HepG2 (cell line): ENCODE data around the gene FRMD6. TPM values are rescaled to one million over a fixed set of nuclear protein-coding genes. Genes with fewer than 3 reads are reported as not detected.

ENCODE experiments used
- ATAC-seq: fragments of 200-7000 bp; cut with Tn5 transposase; 3 replicates; pipeline ENCODE4 v1.9.1; 2020; ENCODE audit warnings: mild to moderate bottlenecking, moderate library complexity
- BruUV-seq: library from RNA; stranded (reverse); fragments of 400-500 nt; replicated peaks from 2 replicates; lab custom pipeline; 2021; lab: Mats Ljungman, UMichigan
- CTCF ChIA-PET: fragments of 300-600 bp; formaldehyde crosslinking; extraction: SDS; loops from one replicate; lab custom pipeline; 2021; ENCODE audit warnings: low total read pairs, inconsistent platforms, low intra/inter-chr PET ratio; lab: Yijun Ruan, JAX
- POLR2A ChIA-PET: fragments of 350-600 bp; sonication (Branson Sonifier 250); formaldehyde crosslinking; loops from one replicate; lab custom pipeline; 2020; ENCODE audit warnings: antibody characterized with exemption, inconsistent platforms; lab: Yijun Ruan, JAX
- DNase-seq: peaks from one replicate; pipeline ENCODE4 v3.0.0-alpha.2; 2015; ENCODE audit warnings: low spot score
- FAIRE-seq: peaks from 3 replicates; lab custom pipeline; 2011; peaks lifted over from hg19 to GRCh38; lab: Jason Lieb, UNC
- H2AFZ ChIP-seq: one replicate; pipeline ENCODE4 v1.6.1; 2011; ENCODE audit warnings: low read length, inconsistent platforms
- H3K27ac ChIP-seq: fragments of 300-600 bp; 3 replicates; pipeline ENCODE4 v1.8.0; 2011; ENCODE audit warnings: mixed run types, mild to moderate bottlenecking, mixed read lengths, low read length, inconsistent platforms; ENCODE audit not compliant: insufficient read depth; ENCODE audit errors: extremely low read length
- H3K27me3 ChIP-seq, 2 experiments: fragments of 200-600 bp in 1 of 2; 2 replicates in 1 of 2; 3 replicates in 1 of 2; pipeline versions ENCODE4 v1.6.0 to v1.8.0; 2011; ENCODE audit warnings: low read length in 2 of 2, mild to moderate bottlenecking in 2 of 2, moderate library complexity in 2 of 2, inconsistent platforms in 1 of 2; ENCODE audit not compliant: insufficient read depth in 2 of 2, control insufficient read depth in 1 of 2
- H3K36me3 ChIP-seq, 2 experiments: fragments of 200-600 bp in 1 of 2; replicated peaks in 1 of 2; 2 replicates in 1 of 2; 3 replicates in 1 of 2; pipeline versions ENCODE4 v1.5.1 to v1.8.0; 2011; ENCODE audit warnings: low read length in 2 of 2, inconsistent platforms in 1 of 2; ENCODE audit not compliant: insufficient read depth in 2 of 2, control insufficient read depth in 1 of 2
- H3K4me1 ChIP-seq: 2 replicates; pipeline ENCODE4 v1.5.1; 2012; ENCODE audit warnings: low read length, inconsistent platforms; ENCODE audit not compliant: insufficient read depth
- H3K4me2 ChIP-seq: 2 replicates; pipeline ENCODE4 v1.6.0; 2011; ENCODE audit warnings: low read depth, low read length, inconsistent platforms
- H3K4me3 ChIP-seq, 3 experiments: fragments of 200-600 bp in 1 of 3; sonication (generic), shearing (Covaris generic) in 1 of 3; replicated peaks in 1 of 3; 2 replicates each; pipeline ENCODE4 v1.5.1; 2011 to 2016; ENCODE audit warnings: low read length in 3 of 3, inconsistent platforms in 2 of 3, low read depth in 2 of 3, mild to moderate bottlenecking in 2 of 3, control low read depth in 1 of 3, mixed read lengths in 1 of 3; ENCODE audit not compliant: insufficient read depth in 1 of 3
- H3K79me2 ChIP-seq: one replicate; pipeline ENCODE4 v1.6.1; 2011; ENCODE audit warnings: low read length, inconsistent platforms; ENCODE audit not compliant: insufficient read depth
- H3K9ac ChIP-seq: 2 replicates; pipeline ENCODE4 v1.6.0; 2011; ENCODE audit warnings: mild to moderate bottlenecking, low read depth, low read length, inconsistent platforms; ENCODE audit not compliant: insufficient read depth
- H3K9me3 ChIP-seq: 2 replicates; pipeline ENCODE4 v1.5.1; 2012; ENCODE audit warnings: mild to moderate bottlenecking, low read length
- H4K20me1 ChIP-seq: 2 replicates; pipeline ENCODE4 v1.6.0; 2011; ENCODE audit warnings: inconsistent platforms, mild to moderate bottlenecking, low read length, moderate library complexity; ENCODE audit not compliant: insufficient read depth
- EEA1 ChIP-seq: sonication (generic); formaldehyde crosslinking; IDR thresholded peaks from 2 replicates; pipeline ENCODE4 v1.5.1; 2020; ENCODE audit warnings: mild to moderate bottlenecking, missing genetic modification reagents, borderline replicate concordance
- JUND ChIP-seq: sonication (generic); formaldehyde crosslinking; IDR thresholded peaks from 2 replicates; pipeline ENCODE4 v1.8.0; 2022; ENCODE audit warnings: mild to moderate bottlenecking, missing genetic modification reagents
- MEF2D ChIP-seq: sonication (generic); formaldehyde crosslinking; IDR thresholded peaks from 2 replicates; pipeline ENCODE4 v1.5.1; 2020; ENCODE audit warnings: mild to moderate bottlenecking, missing genetic modification reagents
- PHB2 ChIP-seq: fragments of 450-650 bp; IDR thresholded peaks from 2 replicates; pipeline ENCODE4 v1.6.1; 2018; ENCODE audit not compliant: partially characterized antibody
- TCF12 ChIP-seq, 2 experiments: fragments of 450-650 bp in 1 of 2; sonication (generic) in 1 of 2; formaldehyde crosslinking in 1 of 2; IDR thresholded peaks; 2 replicates each; pipeline versions ENCODE4 v1.6.1 to v1.8.0; 2017 to 2022; ENCODE audit warnings: antibody characterized with exemption in 1 of 2, mild to moderate bottlenecking in 1 of 2, missing genetic modification reagents in 1 of 2, moderate library complexity in 1 of 2
- WGBS: methylation state at CpG from one replicate; pipeline ENCODE4 v1.1.6; 2017; ENCODE audit warnings: low lambda C conversion rate; 5-methylcytosine and 5-hydroxymethylcytosine counted together
- in situ Hi-C: cut with HindIII; loops from 2 replicates; pipeline ENCODE4 v1.10.0; 2017; ENCODE audit warnings: low pct_unique_long_range_greater_than_20kb; ENCODE audit not compliant: extremely low pct_ligation_motif_present
- intact Hi-C: fragments of 100-400 bp; cut with micrococcal nuclease; formaldehyde crosslinking; loops from one replicate; pipeline ENCODE4 v1.10.0; 2022; ENCODE audit not compliant: unreplicated experiment
- polyA plus RNA-seq, 8 experiments: library from polyadenylated mRNA; depleted of rRNA in 3 of 8; stranded (reverse) in 7 of 8; unstranded in 1 of 8; fragments of >200 nt; fragmentation: Illumina TruSeq in 4 of 8; extraction: Trizol in 4 of 8; gene quantifications; 2 replicates each; pipeline versions ENCODE4 v1.2.1 to v1.2.3, GENCODE V29; 2011 to 2016; ENCODE audit warnings: low read depth in 4 of 8, missing spikeins in 1 of 8, mixed read lengths in 1 of 8; ENCODE audit not compliant: insufficient read depth in 1 of 8
- total RNA-seq, 5 experiments: library from RNA; depleted of rRNA; stranded (reverse); fragments of >200 nt; fragmentation: Illumina TruSeq; extraction: Trizol; gene quantifications; 2 replicates each; pipeline ENCODE4 v1.2.3, GENCODE V29; 2016; ENCODE audit warnings: low read depth in 1 of 5
- TF ChIP-seq, protein P1 (sequence below): sonication (generic); formaldehyde crosslinking; IDR thresholded peaks from 2 replicates; pipeline ENCODE4 v1.8.1; 2023; ENCODE audit warnings: mild to moderate bottlenecking, missing genetic modification reagents
- TF ChIP-seq, protein P2 (sequence below): sonication (generic); formaldehyde crosslinking; IDR thresholded peaks from 2 replicates; pipeline ENCODE4 v1.5.1; 2020; ENCODE audit warnings: mild to moderate bottlenecking, missing genetic modification reagents, moderate library complexity
- TF ChIP-seq, protein P3 (sequence below): sonication (generic); formaldehyde crosslinking; IDR thresholded peaks from 2 replicates; pipeline ENCODE4 v1.8.1; 2023; ENCODE audit warnings: mild to moderate bottlenecking, missing genetic modification reagents, borderline replicate concordance
- TF ChIP-seq, protein P4 (sequence below): sonication (generic); formaldehyde crosslinking; IDR thresholded peaks from 2 replicates; pipeline ENCODE4 v1.4.0; 2020; ENCODE audit warnings: missing genetic modification reagents
- TF ChIP-seq, protein P5 (sequence below): sonication (generic); formaldehyde crosslinking; IDR thresholded peaks from 2 replicates; pipeline ENCODE4 v1.4.0; 2020; ENCODE audit warnings: missing genetic modification reagents

Gene FRMD6
- total and polyA plus RNA-seq, 2 of the 13 experiments (the other 11 are each of a cell fraction or from before 2014, with no cell fraction given): 2.4 to 5.4 TPM

DNA sequence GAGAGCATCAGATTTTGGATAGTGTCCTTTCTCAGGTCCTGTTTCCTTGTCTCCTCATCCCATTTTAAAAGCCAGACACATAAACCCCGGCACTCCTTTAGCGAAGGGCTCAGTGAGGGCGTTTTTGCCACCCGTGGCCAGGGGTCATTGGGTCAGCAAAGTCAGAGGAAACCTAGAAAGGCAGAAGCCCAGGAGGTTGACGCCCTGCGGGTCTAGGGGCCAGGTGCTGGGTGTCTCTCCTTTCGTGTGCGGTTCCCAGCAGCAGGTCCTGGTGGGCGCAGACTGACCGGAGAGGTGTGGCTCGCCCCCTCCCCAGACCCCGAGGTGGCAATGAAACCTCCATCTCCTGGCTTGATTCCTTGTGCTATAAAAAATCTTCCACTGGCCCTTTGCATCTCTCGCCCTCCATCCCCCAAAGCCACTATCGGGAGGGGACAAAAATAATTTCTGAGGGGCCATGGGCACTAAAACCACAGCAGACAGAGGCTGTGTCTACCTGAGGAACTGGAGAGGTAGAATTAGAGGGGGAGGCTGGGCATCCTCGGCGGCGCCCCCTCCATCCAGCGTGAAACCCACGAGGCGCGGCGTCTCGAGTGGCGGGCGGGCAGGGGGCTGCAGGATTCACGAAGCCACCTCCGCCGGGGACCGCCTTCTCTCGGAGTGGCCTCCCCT lies 858 bp upstream of the FRMD6 start:
- DNase-seq (no peak), FAIRE-seq (no peak), ATAC-seq (no peak)
- in situ Hi-C loops (loop anchor here (10.0 kb wide), 1 partner anchor 124 kb away; no protein-coding TSS in a partner anchor), intact Hi-C loops (loop anchor here (2.0 to 5.0 kb wide), 4 partner anchors 94 to 369 kb away; no protein-coding TSS in a partner anchor)
- ChIA-PET POLR2A (interaction anchor here (1.0 to 2.0 kb wide), 5 partner anchors 12 to 30 kb away, joined by 3 to 8 read pairs (median 3); no protein-coding TSS in a partner anchor), CTCF (no interaction called here)
- peak overlapping the region; percentile 75 to 93 (median 78) for H3K4me3 ChIP-seq
- peak overlapping the region; percentile 97 for H3K9ac ChIP-seq
- peak overlapping the region; percentile 95 for H3K4me2 ChIP-seq
- H4K20me1 ChIP-seq: no peaks in the 10 kb centered on the region
- H3K4me1 ChIP-seq: peaks cover 36% of the 10 kb centered on the region
- 0% methylated on average over 10 of the region's 30 CpGs for WGBS
- H3K79me2 ChIP-seq: no peaks in the 10 kb centered on the region
- BruUV-seq: TSS peak; percentile 70
- no peaks in the 10 kb centered on the region; a peak in 1 of 5 replicates for H3K27me3 ChIP-seq
- H3K9me3 ChIP-seq: no peaks in the 10 kb centered on the region
- no peaks in the 10 kb centered on the region for H3K36me3 ChIP-seq
- no peak overlapping the region for H2AFZ ChIP-seq
- H3K27ac ChIP-seq: peak overlapping the region; percentile 85
- TF ChIP-seq, protein P1, sequence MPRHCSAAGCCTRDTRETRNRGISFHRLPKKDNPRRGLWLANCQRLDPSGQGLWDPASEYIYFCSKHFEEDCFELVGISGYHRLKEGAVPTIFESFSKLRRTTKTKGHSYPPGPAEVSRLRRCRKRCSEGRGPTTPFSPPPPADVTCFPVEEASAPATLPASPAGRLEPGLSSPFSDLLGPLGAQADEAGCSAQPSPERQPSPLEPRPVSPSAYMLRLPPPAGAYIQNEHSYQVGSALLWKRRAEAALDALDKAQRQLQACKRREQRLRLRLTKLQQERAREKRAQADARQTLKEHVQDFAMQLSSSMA (CRISPR knock-in tag): no peak
- TF ChIP-seq, protein P2, sequence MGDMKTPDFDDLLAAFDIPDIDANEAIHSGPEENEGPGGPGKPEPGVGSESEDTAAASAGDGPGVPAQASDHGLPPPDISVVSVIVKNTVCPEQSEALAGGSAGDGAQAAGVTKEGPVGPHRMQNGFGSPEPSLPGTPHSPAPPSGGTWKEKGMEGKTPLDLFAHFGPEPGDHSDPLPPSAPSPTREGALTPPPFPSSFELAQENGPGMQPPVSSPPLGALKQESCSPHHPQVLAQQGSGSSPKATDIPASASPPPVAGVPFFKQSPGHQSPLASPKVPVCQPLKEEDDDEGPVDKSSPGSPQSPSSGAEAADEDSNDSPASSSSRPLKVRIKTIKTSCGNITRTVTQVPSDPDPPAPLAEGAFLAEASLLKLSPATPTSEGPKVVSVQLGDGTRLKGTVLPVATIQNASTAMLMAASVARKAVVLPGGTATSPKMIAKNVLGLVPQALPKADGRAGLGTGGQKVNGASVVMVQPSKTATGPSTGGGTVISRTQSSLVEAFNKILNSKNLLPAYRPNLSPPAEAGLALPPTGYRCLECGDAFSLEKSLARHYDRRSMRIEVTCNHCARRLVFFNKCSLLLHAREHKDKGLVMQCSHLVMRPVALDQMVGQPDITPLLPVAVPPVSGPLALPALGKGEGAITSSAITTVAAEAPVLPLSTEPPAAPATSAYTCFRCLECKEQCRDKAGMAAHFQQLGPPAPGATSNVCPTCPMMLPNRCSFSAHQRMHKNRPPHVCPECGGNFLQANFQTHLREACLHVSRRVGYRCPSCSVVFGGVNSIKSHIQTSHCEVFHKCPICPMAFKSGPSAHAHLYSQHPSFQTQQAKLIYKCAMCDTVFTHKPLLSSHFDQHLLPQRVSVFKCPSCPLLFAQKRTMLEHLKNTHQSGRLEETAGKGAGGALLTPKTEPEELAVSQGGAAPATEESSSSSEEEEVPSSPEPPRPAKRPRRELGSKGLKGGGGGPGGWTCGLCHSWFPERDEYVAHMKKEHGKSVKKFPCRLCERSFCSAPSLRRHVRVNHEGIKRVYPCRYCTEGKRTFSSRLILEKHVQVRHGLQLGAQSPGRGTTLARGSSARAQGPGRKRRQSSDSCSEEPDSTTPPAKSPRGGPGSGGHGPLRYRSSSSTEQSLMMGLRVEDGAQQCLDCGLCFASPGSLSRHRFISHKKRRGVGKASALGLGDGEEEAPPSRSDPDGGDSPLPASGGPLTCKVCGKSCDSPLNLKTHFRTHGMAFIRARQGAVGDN: peak; percentile 55; the same call in 1 of the 2 replicates
- TF ChIP-seq TCF12 (IDR thresholded peaks at IDR 0.05): no peak
- no peak for TF ChIP-seq TCF12 (CRISPR knock-in tag; IDR thresholded peaks at IDR 0.05)
- TF ChIP-seq, protein P3, sequence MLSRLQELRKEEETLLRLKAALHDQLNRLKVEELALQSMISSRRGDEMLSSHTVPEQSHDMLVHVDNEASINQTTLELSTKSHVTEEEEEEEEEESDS (CRISPR knock-in tag): no peak
- TF ChIP-seq EEA1 (CRISPR knock-in tag): no peak
- no peak for TF ChIP-seq PHB2
- TF ChIP-seq, protein P4, sequence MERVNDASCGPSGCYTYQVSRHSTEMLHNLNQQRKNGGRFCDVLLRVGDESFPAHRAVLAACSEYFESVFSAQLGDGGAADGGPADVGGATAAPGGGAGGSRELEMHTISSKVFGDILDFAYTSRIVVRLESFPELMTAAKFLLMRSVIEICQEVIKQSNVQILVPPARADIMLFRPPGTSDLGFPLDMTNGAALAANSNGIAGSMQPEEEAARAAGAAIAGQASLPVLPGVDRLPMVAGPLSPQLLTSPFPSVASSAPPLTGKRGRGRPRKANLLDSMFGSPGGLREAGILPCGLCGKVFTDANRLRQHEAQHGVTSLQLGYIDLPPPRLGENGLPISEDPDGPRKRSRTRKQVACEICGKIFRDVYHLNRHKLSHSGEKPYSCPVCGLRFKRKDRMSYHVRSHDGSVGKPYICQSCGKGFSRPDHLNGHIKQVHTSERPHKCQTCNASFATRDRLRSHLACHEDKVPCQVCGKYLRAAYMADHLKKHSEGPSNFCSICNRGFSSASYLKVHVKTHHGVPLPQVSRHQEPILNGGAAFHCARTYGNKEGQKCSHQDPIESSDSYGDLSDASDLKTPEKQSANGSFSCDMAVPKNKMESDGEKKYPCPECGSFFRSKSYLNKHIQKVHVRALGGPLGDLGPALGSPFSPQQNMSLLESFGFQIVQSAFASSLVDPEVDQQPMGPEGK (CRISPR knock-in tag): no peak
- no peak for TF ChIP-seq JUND (CRISPR knock-in tag)
- TF ChIP-seq MEF2D (CRISPR knock-in tag): peak; percentile 21; the same call in 1 of the 2 replicates
- TF ChIP-seq, protein P5, sequence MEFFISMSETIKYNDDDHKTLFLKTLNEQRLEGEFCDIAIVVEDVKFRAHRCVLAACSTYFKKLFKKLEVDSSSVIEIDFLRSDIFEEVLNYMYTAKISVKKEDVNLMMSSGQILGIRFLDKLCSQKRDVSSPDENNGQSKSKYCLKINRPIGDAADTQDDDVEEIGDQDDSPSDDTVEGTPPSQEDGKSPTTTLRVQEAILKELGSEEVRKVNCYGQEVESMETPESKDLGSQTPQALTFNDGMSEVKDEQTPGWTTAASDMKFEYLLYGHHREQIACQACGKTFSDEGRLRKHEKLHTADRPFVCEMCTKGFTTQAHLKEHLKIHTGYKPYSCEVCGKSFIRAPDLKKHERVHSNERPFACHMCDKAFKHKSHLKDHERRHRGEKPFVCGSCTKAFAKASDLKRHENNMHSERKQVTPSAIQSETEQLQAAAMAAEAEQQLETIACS (CRISPR knock-in tag): no peak
